Measurements from ENCODE around the gene ENOSF1. TPM values are rescaled to one million over a fixed set of nuclear protein-coding genes. Genes with fewer than 3 reads are reported as not detected.
A peak's percentile ranks its signal among the peaks of the same experiment; 100 is the strongest.

ENOSF1 gene
- total RNA-seq, 4 donors from 2014 or later, result 77.6 to 191 (median 132) TPM

DNA sequence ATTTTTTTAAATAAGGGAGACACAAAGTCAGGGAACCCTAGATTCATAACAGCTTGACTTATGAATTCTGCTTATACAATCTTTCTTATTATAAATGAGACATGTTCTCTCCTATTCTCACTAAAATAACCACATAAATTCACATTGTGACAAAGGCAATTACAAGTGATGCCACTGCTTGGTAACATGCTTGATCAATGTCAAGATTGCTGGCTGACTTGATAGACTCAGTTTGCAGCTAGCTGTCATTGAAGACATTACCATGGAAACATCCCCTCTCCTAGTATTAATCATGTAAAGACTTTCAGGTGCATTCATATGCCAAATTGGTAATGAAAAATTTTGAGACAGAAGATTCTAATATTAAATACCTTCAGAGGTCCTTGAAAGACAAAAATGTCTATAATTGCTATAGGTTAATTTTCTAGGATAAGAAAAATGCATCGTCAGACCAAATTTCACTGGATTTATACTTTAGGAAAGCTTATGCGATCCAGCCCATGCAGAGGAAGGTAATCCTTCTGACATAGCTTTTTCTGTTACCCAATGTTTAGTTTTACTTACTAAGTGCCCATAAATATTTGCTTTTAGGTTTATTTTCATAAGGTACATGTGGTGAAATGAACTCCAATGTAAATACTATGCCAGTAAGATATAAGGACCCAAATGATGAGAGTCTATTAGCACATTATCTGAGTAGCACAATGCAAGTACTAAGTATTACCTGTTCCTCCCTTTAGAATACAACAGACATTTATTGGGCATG is 32.6 kb upstream of the ENOSF1 start:
- Histone ChIP-seq H3K4me3 (no peak overlapping the region), H3K9me3 (no peaks in the 10 kb centered on the region), H3K4me1 (no peaks in the 10 kb centered on the region), H3K27me3 (no peaks in the 10 kb centered on the region), H3K36me3 (peaks cover 0 to 46% (median 0%) of the 10 kb centered on the region in 3 donors), H3K27ac (no peak overlapping the region)
- no peak for DNase-seq
- TF ChIP-seq CTCF (IDR thresholded peaks at IDR 0.05) (no peak), POLR2A (IDR thresholded peaks at IDR 0.05) (no peak)

- Histone ChIP-seq H3K36me3 (peaks cover 0 to 37% (median 0%) of the 10 kb centered on the region in 3 donors), H3K4me3 (no peak overlapping the region), H3K4me1 (no peaks in the 10 kb centered on the region), H3K9me3 (no peaks in the 10 kb centered on the region), H3K27me3 (no peaks in the 10 kb centered on the region), H3K27ac (no peak overlapping the region)
- TF ChIP-seq POLR2A (IDR thresholded peaks at IDR 0.05) (no peak), CTCF (IDR thresholded peaks at IDR 0.05) (peak; percentile 37 to 93 (median 80))
- no peak for DNase-seq
Observed at GRCh38 chr18:741931-742512, 29.6 kb upstream of the ENOSF1 start.

GRCh38 chr18:732371-732770 is 19.9 kb upstream of the ENOSF1 start:
- Histone ChIP-seq H3K36me3 (peaks cover 0 to 36% (median 0%) of the 10 kb centered on the region in 3 donors), H3K4me1 (no peaks in the 10 kb centered on the region), H3K27me3 (no peaks in the 10 kb centered on the region), H3K9me3 (no peaks in the 10 kb centered on the region), H3K27ac (no peak overlapping the region), H3K4me3 (no peak overlapping the region)
- no peak for TF ChIP-seq CTCF (IDR thresholded peaks at IDR 0.05)
- no peak for DNase-seq

- H3K4me3 ChIP-seq, result no peak overlapping the region
- no peak for DNase-seq
- H3K4me1 ChIP-seq, result no peaks in the 10 kb centered on the region
- no peaks in the 10 kb centered on the region for H3K27me3 ChIP-seq
- no peaks in the 10 kb centered on the region for H3K9me3 ChIP-seq
- no peak for TF ChIP-seq POLR2A (IDR thresholded peaks at IDR 0.05)
- H3K36me3 ChIP-seq, result peaks cover 0 to 26% (median 0%) of the 10 kb centered on the region in 3 donors
- H3K27ac ChIP-seq, result no peak overlapping the region
Observed at GRCh38 chr18:731185-731584, 18.8 kb upstream of the ENOSF1 start.

DNA sequence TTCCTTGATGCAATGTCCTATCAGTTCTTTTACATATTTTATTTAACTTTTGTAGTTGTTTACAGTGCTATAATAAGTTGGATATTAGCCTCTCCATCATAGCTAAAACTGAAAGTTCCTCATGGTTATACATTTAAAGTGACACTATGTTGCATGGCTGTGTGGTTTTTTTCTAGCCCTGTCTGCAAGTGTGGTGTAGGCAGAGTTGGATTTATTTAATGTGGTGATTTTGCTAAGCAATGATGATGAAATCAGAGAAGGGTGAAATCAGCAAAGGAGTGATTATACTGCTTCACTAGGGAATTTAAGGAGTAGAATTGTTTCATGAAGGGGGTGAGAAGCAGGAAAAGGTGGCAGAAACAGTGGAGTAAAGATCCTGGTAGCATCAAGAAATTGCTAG is 18.3 kb upstream of the ENOSF1 start:
- no peaks in the 10 kb centered on the region for H3K27me3 ChIP-seq
- no peak overlapping the region for H3K4me3 ChIP-seq

More for the DNA sequence above, 18.3 kb upstream of the ENOSF1 start:
- no peak for DNase-seq
- Histone ChIP-seq H3K9me3 (no peaks in the 10 kb centered on the region), H3K27ac (no peak overlapping the region), H3K36me3 (peaks cover 0 to 21% (median 0%) of the 10 kb centered on the region in 3 donors), H3K4me1 (no peaks in the 10 kb centered on the region)
- TF ChIP-seq POLR2A (IDR thresholded peaks at IDR 0.05) (no peak), CTCF (IDR thresholded peaks at IDR 0.05) (no peak)

Measured in Peyer's patch (tissue), 4 donors.